Endothelial cell of umbilical vein (primary cell): ENCODE data around the gene CEP164. TPM values are rescaled to one million over a fixed set of nuclear protein-coding genes. Genes with fewer than 3 reads are reported as not detected.

ENCODE experiments used
- BruUV-seq: library from RNA; stranded (reverse); fragments of 400-500 nt; replicated peaks from 2 replicates; lab custom pipeline; 2021; lab: Mats Ljungman, UMichigan
- CTCF ChIA-PET: fragments of 300-600, 350-600 bp; sonication (Branson Sonifier 250); formaldehyde crosslinking; loops from one replicate; lab custom pipeline; 2021; ENCODE audit warnings: antibody characterized with exemption, inconsistent platforms; lab: Charles Lee
- POLR2A ChIA-PET: fragments of 300-600, 350-600 bp; sonication (Branson Sonifier 250); formaldehyde crosslinking; loops from one replicate; lab custom pipeline; 2021; ENCODE audit warnings: antibody characterized with exemption, inconsistent platforms; lab: Charles Lee
- DNase-seq: peaks from one replicate; pipeline ENCODE4 v3.0.0-alpha.2; 2011; ENCODE audit warnings: low read depth, low spot score
- FAIRE-seq: peaks from 2 replicates; lab custom pipeline; 2011; peaks lifted over from hg19 to GRCh38; lab: Jason Lieb, UNC
- H2AFZ ChIP-seq: 2 replicates; pipeline ENCODE4 v1.6.0; 2012; ENCODE audit warnings: low read depth, low read length, control low read depth, inconsistent platforms
- H3K27ac ChIP-seq: 2 replicates; pipeline ENCODE4 v1.5.1; 2011; ENCODE audit warnings: low read depth, mild to moderate bottlenecking, control low read depth, low read length, moderate library complexity; ENCODE audit not compliant: insufficient read depth
- H3K27me3 ChIP-seq, 2 experiments: 2 replicates each; pipeline versions ENCODE4 v1.6.0 to v1.6.1; 2011; ENCODE audit warnings: low read length in 2 of 2, mixed read lengths in 1 of 2; ENCODE audit not compliant: control insufficient read depth in 2 of 2, insufficient read depth in 2 of 2
- H3K36me3 ChIP-seq, 2 experiments: 2 replicates in 1 of 2; 3 replicates in 1 of 2; pipeline ENCODE4 v1.5.1; 2011; ENCODE audit warnings: low read length in 2 of 2, mild to moderate bottlenecking in 1 of 2, moderate library complexity in 1 of 2; ENCODE audit not compliant: control insufficient read depth in 2 of 2, insufficient read depth in 2 of 2; ENCODE audit errors: extremely low read depth in 1 of 2
- H3K4me1 ChIP-seq: 3 replicates; pipeline ENCODE4 v1.5.1; 2011; ENCODE audit warnings: mild to moderate bottlenecking, low read length; ENCODE audit not compliant: control insufficient read depth, insufficient read depth; ENCODE audit errors: extremely low read depth
- H3K4me2 ChIP-seq: 2 replicates; pipeline ENCODE4 v1.6.1; 2011; ENCODE audit warnings: low read length, control low read depth, mixed read lengths; ENCODE audit not compliant: insufficient read depth
- H3K4me3 ChIP-seq, 3 experiments: fragments of 200-600 bp in 1 of 3; sonication (generic), shearing (Covaris generic) in 1 of 3; replicated peaks in 1 of 3; 2 replicates each; pipeline ENCODE4 v1.5.1; 2011 to 2016; ENCODE audit warnings: control low read depth in 3 of 3, low read length in 3 of 3, mild to moderate bottlenecking in 2 of 3, inconsistent platforms in 1 of 3, low read depth in 1 of 3, moderate library complexity in 1 of 3; ENCODE audit not compliant: insufficient read depth in 1 of 3
- H3K79me2 ChIP-seq: 2 replicates; pipeline ENCODE4 v1.6.0; 2012; ENCODE audit warnings: low read length, inconsistent platforms; ENCODE audit not compliant: control insufficient read depth, insufficient read depth
- H3K9ac ChIP-seq: replicated peaks from 2 replicates; pipeline ENCODE3; 2011; ENCODE audit warnings: low read length, control low read depth; ENCODE audit not compliant: insufficient read depth; ENCODE audit errors: extremely low read depth
- H3K9me1 ChIP-seq: replicated peaks from 3 replicates; pipeline ENCODE4 v1.6.0; 2011; ENCODE audit warnings: mild to moderate bottlenecking, low read length; ENCODE audit not compliant: control insufficient read depth, insufficient read depth; ENCODE audit errors: extremely low read depth
- H3K9me3 ChIP-seq: replicated peaks from 2 replicates; pipeline ENCODE4 v1.5.1; 2012; ENCODE audit warnings: low read length, inconsistent platforms; ENCODE audit not compliant: control insufficient read depth, insufficient read depth
- H4K20me1 ChIP-seq: replicated peaks from 2 replicates; pipeline ENCODE3; 2011; ENCODE audit warnings: mild to moderate bottlenecking, low read length; ENCODE audit not compliant: control insufficient read depth, insufficient read depth; ENCODE audit errors: extremely low read depth
- CTCF ChIP-seq, 2 donors: IDR thresholded peaks; 1 replicate in 1 of 2; 2 replicates in 1 of 2; pipeline ENCODE4 v1.5.1; 2011; ENCODE audit warnings: low read length in 2 of 2, mild to moderate bottlenecking in 2 of 2, moderate library complexity in 2 of 2, control low read depth in 1 of 2, inconsistent platforms in 1 of 2, low read depth in 1 of 2; ENCODE audit not compliant: insufficient read depth in 1 of 2; ENCODE audit errors: extremely low read depth in 1 of 2
- EZH2 ChIP-seq: IDR thresholded peaks from 2 replicates; pipeline ENCODE4 v1.6.1; 2012; ENCODE audit warnings: borderline replicate concordance, low read depth, mild to moderate bottlenecking, moderate library complexity, low read length, inconsistent platforms; ENCODE audit not compliant: severe bottlenecking
- FOS ChIP-seq: IDR thresholded peaks from 2 replicates; pipeline ENCODE4 v1.6.1; 2011; ENCODE audit warnings: mild to moderate bottlenecking, low read length, moderate library complexity, borderline replicate concordance; ENCODE audit not compliant: insufficient read depth
- GATA2 ChIP-seq: IDR thresholded peaks from 2 replicates; pipeline ENCODE4 v1.7.0; 2011; ENCODE audit warnings: low read depth, mild to moderate bottlenecking, moderate library complexity, mixed read lengths, low read length; ENCODE audit not compliant: insufficient read length, insufficient read depth
- JUN ChIP-seq: IDR thresholded peaks from 2 replicates; pipeline ENCODE4 v1.6.1; 2011; ENCODE audit warnings: borderline replicate concordance, low read depth; ENCODE audit not compliant: insufficient read length, insufficient read depth
- MYC ChIP-seq: IDR thresholded peaks from one replicate; pipeline ENCODE4 v1.6.1; 2011; ENCODE audit warnings: mild to moderate bottlenecking, low read depth, low read length
- POLR2A ChIP-seq: IDR thresholded peaks from 2 replicates; pipeline ENCODE4 v1.6.1; 2012; ENCODE audit warnings: low read depth, mild to moderate bottlenecking, control low read depth, low read length
- POLR2AphosphoS5 ChIP-seq: IDR thresholded peaks from 2 replicates; pipeline ENCODE4 v1.6.1; 2012; ENCODE audit warnings: low read depth, mild to moderate bottlenecking, control low read depth, low read length, moderate library complexity; ENCODE audit not compliant: insufficient read depth
- dilution Hi-C: fragments of 300-500 bp; cut with MboI; formaldehyde crosslinking; loops from one replicate; pipeline ENCODE4 v1.15.0; 2019; ENCODE audit warnings: low sequenced_read_pairs; ENCODE audit not compliant: extremely low pct_ligation_motif_present
- intact Hi-C: fragments of 100-400 bp; cut with micrococcal nuclease; formaldehyde crosslinking; loops from one replicate; pipeline ENCODE4 v1.10.0; 2022
- polyA plus RNA-seq, 4 experiments: library from polyadenylated mRNA; depleted of rRNA in 3 of 4; stranded (reverse) in 3 of 4; unstranded in 1 of 4; fragments of >200 nt; gene quantifications; 2 replicates each; pipeline versions ENCODE4 v1.2.1 to v1.2.3, GENCODE V29; 2011 to 2012; ENCODE audit warnings: missing spikeins in 1 of 4
- total RNA-seq: library from RNA; stranded (reverse); gene quantifications from 2 replicates; pipeline ENCODE4 v1.2.3, GENCODE V29; 2021
- TF ChIP-seq, protein P1 (sequence below): IDR thresholded peaks from 2 replicates; pipeline ENCODE4 v1.6.1; 2011; ENCODE audit not compliant: insufficient read depth, insufficient read length

Gene CEP164
- total and polyA plus RNA-seq, 2 donors (not counting 3 experiments of a cell fraction or from before 2014, with no cell fraction given): 22.7 to 48.4 TPM

GRCh38 chr11:117420598-117420997, 92.9 kb downstream of the CEP164 start:
- Histone ChIP-seq H3K4me2 (no peak overlapping the region), H3K27ac (no peak overlapping the region), H3K4me1 (no peaks in the 10 kb centered on the region), H2AFZ (no peak overlapping the region), H3K4me3 (no peak overlapping the region), H3K36me3 (no peaks in the 10 kb centered on the region), H3K27me3 (no peaks in the 10 kb centered on the region), H3K9me1 (no peaks in the 10 kb centered on the region), H3K9ac (no peak overlapping the region), H3K9me3 (no peaks in the 10 kb centered on the region), H4K20me1 (no peaks in the 10 kb centered on the region), H3K79me2 (no peaks in the 10 kb centered on the region)
- DNase-seq (no peak), FAIRE-seq (no peak)
- dilution Hi-C loops (no loop called here), intact Hi-C loops (no loop called here)
- no TSS peak for BruUV-seq
- POLR2A ChIA-PET: no interaction called here
- CTCF ChIA-PET: interaction anchor here (0.6 to 1.7 kb wide), 4 partner anchors 12 to 1062 kb away, joined by 3 read pairs; no protein-coding TSS in a partner anchor
- no peak for TF ChIP-seq CTCF (IDR thresholded peaks at IDR 0.05; ENCODE audit: extremely low read depth in 1 of 2, insufficient read depth in 1 of 2, low read depth in 1 of 2, low read length in 2 of 2)
- no peak for TF ChIP-seq JUN
- no peak for TF ChIP-seq FOS
- TF ChIP-seq MYC: no peak
- TF ChIP-seq, protein P1, sequence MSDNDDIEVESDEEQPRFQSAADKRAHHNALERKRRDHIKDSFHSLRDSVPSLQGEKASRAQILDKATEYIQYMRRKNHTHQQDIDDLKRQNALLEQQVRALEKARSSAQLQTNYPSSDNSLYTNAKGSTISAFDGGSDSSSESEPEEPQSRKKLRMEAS: no peak
- no peak for TF ChIP-seq GATA2
- no peak for TF ChIP-seq POLR2AphosphoS5
- no peak for TF ChIP-seq POLR2A
- TF ChIP-seq EZH2: no peak
